ENCODE measurements around the gene ACMSD.

DNA sequence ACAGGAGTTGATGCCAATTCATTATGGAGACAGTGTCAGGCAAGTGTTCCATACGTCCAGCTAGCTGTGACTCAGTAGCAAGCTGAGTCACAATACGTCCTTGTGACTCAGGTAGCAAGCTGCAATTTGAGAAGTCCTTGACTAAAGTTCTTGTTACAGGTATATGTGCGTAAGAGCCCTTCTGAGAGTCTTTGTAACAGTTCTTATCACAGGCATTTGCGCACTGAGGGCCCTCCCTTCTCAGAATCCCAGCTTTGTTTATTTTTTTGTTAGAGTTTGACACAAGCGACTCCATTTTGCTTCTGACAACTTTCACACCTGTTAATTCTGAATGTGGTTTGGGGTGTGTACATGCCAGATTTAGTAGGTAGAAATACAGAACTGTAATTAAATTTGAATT is 20.1 kb upstream of the ACMSD start:
- TF ChIP-seq, protein P1, sequence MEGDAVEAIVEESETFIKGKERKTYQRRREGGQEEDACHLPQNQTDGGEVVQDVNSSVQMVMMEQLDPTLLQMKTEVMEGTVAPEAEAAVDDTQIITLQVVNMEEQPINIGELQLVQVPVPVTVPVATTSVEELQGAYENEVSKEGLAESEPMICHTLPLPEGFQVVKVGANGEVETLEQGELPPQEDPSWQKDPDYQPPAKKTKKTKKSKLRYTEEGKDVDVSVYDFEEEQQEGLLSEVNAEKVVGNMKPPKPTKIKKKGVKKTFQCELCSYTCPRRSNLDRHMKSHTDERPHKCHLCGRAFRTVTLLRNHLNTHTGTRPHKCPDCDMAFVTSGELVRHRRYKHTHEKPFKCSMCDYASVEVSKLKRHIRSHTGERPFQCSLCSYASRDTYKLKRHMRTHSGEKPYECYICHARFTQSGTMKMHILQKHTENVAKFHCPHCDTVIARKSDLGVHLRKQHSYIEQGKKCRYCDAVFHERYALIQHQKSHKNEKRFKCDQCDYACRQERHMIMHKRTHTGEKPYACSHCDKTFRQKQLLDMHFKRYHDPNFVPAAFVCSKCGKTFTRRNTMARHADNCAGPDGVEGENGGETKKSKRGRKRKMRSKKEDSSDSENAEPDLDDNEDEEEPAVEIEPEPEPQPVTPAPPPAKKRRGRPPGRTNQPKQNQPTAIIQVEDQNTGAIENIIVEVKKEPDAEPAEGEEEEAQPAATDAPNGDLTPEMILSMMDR (IDR thresholded peaks at IDR 0.05; ENCODE audit: insufficient read depth, low read length), result no peak
- no peak for TF ChIP-seq POLR2AphosphoS5 (IDR thresholded peaks at IDR 0.05; ENCODE audit: low read depth)
- TF ChIP-seq, protein P2, sequence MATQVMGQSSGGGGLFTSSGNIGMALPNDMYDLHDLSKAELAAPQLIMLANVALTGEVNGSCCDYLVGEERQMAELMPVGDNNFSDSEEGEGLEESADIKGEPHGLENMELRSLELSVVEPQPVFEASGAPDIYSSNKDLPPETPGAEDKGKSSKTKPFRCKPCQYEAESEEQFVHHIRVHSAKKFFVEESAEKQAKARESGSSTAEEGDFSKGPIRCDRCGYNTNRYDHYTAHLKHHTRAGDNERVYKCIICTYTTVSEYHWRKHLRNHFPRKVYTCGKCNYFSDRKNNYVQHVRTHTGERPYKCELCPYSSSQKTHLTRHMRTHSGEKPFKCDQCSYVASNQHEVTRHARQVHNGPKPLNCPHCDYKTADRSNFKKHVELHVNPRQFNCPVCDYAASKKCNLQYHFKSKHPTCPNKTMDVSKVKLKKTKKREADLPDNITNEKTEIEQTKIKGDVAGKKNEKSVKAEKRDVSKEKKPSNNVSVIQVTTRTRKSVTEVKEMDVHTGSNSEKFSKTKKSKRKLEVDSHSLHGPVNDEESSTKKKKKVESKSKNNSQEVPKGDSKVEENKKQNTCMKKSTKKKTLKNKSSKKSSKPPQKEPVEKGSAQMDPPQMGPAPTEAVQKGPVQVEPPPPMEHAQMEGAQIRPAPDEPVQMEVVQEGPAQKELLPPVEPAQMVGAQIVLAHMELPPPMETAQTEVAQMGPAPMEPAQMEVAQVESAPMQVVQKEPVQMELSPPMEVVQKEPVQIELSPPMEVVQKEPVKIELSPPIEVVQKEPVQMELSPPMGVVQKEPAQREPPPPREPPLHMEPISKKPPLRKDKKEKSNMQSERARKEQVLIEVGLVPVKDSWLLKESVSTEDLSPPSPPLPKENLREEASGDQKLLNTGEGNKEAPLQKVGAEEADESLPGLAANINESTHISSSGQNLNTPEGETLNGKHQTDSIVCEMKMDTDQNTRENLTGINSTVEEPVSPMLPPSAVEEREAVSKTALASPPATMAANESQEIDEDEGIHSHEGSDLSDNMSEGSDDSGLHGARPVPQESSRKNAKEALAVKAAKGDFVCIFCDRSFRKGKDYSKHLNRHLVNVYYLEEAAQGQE (IDR thresholded peaks at IDR 0.05; ENCODE audit: insufficient replicate concordance, low read depth), result no peak
- TF ChIP-seq GABPA (IDR thresholded peaks at IDR 0.05; ENCODE audit: low read depth), result no peak
- no peak for TF ChIP-seq SPI1 (IDR thresholded peaks at IDR 0.05; ENCODE audit: borderline replicate concordance, low read depth)

Data from HL-60 (cell line).